HepG2 (cell line): ENCODE measurements around the gene TNFAIP8L2. TPM values are rescaled to one million over a fixed set of nuclear protein-coding genes. Genes with fewer than 3 reads are reported as not detected.
A peak's percentile ranks its signal among the peaks of the same experiment; 100 is the strongest.

ENCODE experiments used
- ETV6 ChIP-seq: sonication (generic); formaldehyde crosslinking; conservative IDR thresholded peaks from 2 replicates; pipeline ENCODE4 v1.4.0; 2020; ENCODE audit warnings: missing genetic modification reagents
- HNRNPUL1 ChIP-seq: fragments of 200-400 bp; formaldehyde crosslinking; IDR thresholded peaks from 2 replicates; pipeline ENCODE4 v1.6.1; 2017; ENCODE audit warnings: low read depth, mild to moderate bottlenecking, low read length, moderate library complexity
- MAFK ChIP-seq, 2 experiments: IDR thresholded peaks in 1 of 2; conservative IDR thresholded peaks in 1 of 2; 2 replicates each; pipeline ENCODE4 v1.6.1; 2011; ENCODE audit warnings: improper control_type of control experiment in 2 of 2, low read length in 2 of 2
- NFRKB ChIP-seq: fragments of 450-650 bp; IDR thresholded peaks from 2 replicates; pipeline ENCODE4 v1.6.1; 2017
- NR2F2 ChIP-seq: IDR thresholded peaks from 2 replicates; pipeline ENCODE4 v1.6.1; 2012; ENCODE audit warnings: low read depth, inconsistent platforms, borderline replicate concordance
- PHF20 ChIP-seq: sonication (generic); formaldehyde crosslinking; IDR thresholded peaks from 2 replicates; pipeline ENCODE4 v1.5.0; 2020; ENCODE audit warnings: mild to moderate bottlenecking, missing genetic modification reagents
- RORA ChIP-seq: sonication (generic); formaldehyde crosslinking; IDR thresholded peaks from 2 replicates; pipeline ENCODE4 v1.5.0; 2020; ENCODE audit warnings: mild to moderate bottlenecking, missing genetic modification reagents, moderate library complexity
- U2AF1 ChIP-seq: fragments of 200-400 bp; formaldehyde crosslinking; optimal IDR thresholded peaks from 2 replicates; pipeline ENCODE3; 2017; ENCODE audit warnings: mild to moderate bottlenecking, low read depth, low read length
- ZNF124 ChIP-seq: sonication (generic); formaldehyde crosslinking; IDR thresholded peaks from 2 replicates; pipeline ENCODE4 v1.4.0; 2020; ENCODE audit warnings: missing genetic modification reagents
- ZNF30 ChIP-seq: sonication (generic); formaldehyde crosslinking; IDR thresholded peaks from 2 replicates; pipeline ENCODE4 v1.5.0; 2020; ENCODE audit warnings: mild to moderate bottlenecking, missing genetic modification reagents
- ZNF530 ChIP-seq: sonication (generic); formaldehyde crosslinking; IDR thresholded peaks from 2 replicates; pipeline ENCODE4 v1.5.0; 2020; ENCODE audit warnings: low read depth, mild to moderate bottlenecking, missing genetic modification reagents
- polyA plus RNA-seq, 8 experiments: library from polyadenylated mRNA; depleted of rRNA in 3 of 8; stranded (reverse) in 7 of 8; unstranded in 1 of 8; fragments of >200 nt; fragmentation: Illumina TruSeq in 4 of 8; extraction: Trizol in 4 of 8; gene quantifications; 2 replicates each; pipeline versions ENCODE4 v1.2.1 to v1.2.3, GENCODE V29; 2011 to 2016; ENCODE audit warnings: low read depth in 4 of 8, missing spikeins in 1 of 8, mixed read lengths in 1 of 8; ENCODE audit not compliant: insufficient read depth in 1 of 8
- total RNA-seq, 5 experiments: library from RNA; depleted of rRNA; stranded (reverse); fragments of >200 nt; fragmentation: Illumina TruSeq; extraction: Trizol; gene quantifications; 2 replicates each; pipeline ENCODE4 v1.2.3, GENCODE V29; 2016; ENCODE audit warnings: low read depth in 1 of 5
- TF ChIP-seq, protein P1 (sequence below): sonication (generic); formaldehyde crosslinking; IDR thresholded peaks from 2 replicates; pipeline ENCODE4 v1.5.0; 2020; ENCODE audit warnings: mild to moderate bottlenecking, missing genetic modification reagents, borderline replicate concordance
- TF ChIP-seq, protein P2 (sequence below): sonication (generic); formaldehyde crosslinking; IDR thresholded peaks from 2 replicates; pipeline ENCODE4 v1.4.0; 2020; ENCODE audit warnings: missing genetic modification reagents
- TF ChIP-seq, protein P3 (sequence below): sonication (generic); formaldehyde crosslinking; IDR thresholded peaks from 2 replicates; pipeline ENCODE4 v1.5.0; 2020; ENCODE audit warnings: missing genetic modification reagents
- TF ChIP-seq, protein P4 (sequence below): sonication (generic); formaldehyde crosslinking; conservative IDR thresholded peaks from 2 replicates; pipeline ENCODE4 v1.8.0; 2022; ENCODE audit warnings: low read depth, missing genetic modification reagents
- TF ChIP-seq, protein P5 (sequence below): sonication (generic); formaldehyde crosslinking; IDR thresholded peaks from 2 replicates; pipeline ENCODE4 v1.5.1; 2020; ENCODE audit warnings: missing genetic modification reagents, mild to moderate bottlenecking, borderline replicate concordance

The TNFAIP8L2 gene
- total and polyA plus RNA-seq, 2 of the 13 experiments (the other 11 are each of a cell fraction or from before 2014, with no cell fraction given), result not detected

DNA sequence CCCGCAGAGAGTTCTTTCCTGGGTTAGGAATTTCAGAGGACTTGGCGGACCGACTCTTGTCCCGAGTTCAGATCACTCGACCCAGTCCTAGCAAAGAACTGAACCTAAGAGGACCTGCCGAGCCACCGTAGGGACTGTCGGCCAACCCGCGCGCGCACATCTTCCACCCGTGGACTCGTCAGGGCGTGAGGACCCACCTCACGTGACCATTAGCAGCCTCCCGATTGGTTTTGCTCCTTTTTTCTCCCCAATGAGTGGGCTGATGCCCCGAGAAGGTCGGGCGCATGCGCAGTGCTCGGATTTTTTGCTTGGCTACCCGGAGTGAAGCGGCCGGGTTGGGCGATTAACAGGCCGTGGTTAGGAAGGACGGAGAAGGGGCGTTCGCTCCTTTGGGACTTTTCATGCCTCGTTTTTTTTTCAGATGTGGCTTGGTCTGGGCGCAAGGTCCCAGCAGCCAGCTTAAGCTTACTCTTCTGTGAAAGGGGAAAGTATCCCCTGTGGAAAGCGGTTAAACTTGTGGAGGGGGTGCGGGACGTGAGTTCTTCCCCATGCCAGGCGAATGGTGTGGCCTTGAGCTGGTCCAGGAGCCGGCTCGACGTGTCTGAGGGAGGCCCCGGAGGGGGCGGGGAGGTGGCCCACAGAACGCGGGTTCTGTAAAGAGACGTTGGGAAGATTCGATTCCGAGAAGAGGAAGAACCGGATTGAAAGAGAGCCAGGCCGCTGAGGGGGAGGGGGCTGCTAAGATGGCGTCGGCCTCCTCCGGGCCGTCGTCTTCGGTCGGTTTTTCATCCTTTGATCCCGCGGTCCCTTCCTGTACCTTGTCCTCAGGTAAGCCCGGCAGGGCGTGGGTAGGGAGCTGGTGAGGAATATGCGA, 42.0 kb downstream of the TNFAIP8L2 start, which contains the start of gene PIP5K1A (continued):
- TF ChIP-seq, protein P1, sequence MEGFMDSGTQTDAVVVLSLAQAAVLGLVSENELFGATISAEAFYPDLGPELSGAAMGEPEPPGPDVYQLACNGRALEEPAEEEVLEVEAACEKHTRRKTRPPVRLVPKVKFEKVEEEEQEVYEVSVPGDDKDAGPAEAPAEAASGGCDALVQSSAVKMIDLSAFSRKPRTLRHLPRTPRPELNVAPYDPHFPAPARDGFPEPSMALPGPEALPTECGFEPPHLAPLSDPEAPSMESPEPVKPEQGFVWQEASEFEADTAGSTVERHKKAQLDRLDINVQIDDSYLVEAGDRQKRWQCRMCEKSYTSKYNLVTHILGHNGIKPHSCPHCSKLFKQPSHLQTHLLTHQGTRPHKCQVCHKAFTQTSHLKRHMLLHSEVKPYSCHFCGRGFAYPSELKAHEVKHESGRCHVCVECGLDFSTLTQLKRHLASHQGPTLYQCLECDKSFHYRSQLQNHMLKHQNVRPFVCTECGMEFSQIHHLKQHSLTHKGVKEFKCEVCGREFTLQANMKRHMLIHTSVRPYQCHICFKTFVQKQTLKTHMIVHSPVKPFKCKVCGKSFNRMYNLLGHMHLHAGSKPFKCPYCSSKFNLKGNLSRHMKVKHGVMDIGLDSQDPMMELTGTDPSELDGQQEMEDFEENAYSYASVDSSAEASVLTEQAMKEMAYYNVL (CRISPR knock-in tag), result no peak; the same call in 1 of the 2 replicates
- TF ChIP-seq, protein P2, sequence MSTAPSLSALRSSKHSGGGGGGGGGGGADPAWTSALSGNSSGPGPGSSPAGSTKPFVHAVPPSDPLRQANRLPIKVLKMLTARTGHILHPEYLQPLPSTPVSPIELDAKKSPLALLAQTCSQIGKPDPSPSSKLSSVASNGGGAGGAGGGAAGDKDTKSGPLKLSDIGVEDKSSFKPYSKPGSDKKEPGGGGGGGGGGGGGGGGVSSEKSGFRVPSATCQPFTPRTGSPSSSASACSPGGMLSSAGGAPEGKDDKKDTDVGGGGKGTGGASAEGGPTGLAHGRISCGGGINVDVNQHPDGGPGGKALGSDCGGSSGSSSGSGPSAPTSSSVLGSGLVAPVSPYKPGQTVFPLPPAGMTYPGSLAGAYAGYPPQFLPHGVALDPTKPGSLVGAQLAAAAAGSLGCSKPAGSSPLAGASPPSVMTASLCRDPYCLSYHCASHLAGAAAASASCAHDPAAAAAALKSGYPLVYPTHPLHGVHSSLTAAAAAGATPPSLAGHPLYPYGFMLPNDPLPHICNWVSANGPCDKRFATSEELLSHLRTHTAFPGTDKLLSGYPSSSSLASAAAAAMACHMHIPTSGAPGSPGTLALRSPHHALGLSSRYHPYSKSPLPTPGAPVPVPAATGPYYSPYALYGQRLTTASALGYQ (CRISPR knock-in tag), result no peak
- no peak; the same call in 1 of the 2 replicates for TF ChIP-seq ZNF124 (CRISPR knock-in tag)
- peak; percentile 62 for TF ChIP-seq PHF20 (CRISPR knock-in tag)
- no peak for TF ChIP-seq U2AF1
- TF ChIP-seq RORA (CRISPR knock-in tag), result no peak
- no peak for TF ChIP-seq ZNF30
- TF ChIP-seq, protein P3, sequence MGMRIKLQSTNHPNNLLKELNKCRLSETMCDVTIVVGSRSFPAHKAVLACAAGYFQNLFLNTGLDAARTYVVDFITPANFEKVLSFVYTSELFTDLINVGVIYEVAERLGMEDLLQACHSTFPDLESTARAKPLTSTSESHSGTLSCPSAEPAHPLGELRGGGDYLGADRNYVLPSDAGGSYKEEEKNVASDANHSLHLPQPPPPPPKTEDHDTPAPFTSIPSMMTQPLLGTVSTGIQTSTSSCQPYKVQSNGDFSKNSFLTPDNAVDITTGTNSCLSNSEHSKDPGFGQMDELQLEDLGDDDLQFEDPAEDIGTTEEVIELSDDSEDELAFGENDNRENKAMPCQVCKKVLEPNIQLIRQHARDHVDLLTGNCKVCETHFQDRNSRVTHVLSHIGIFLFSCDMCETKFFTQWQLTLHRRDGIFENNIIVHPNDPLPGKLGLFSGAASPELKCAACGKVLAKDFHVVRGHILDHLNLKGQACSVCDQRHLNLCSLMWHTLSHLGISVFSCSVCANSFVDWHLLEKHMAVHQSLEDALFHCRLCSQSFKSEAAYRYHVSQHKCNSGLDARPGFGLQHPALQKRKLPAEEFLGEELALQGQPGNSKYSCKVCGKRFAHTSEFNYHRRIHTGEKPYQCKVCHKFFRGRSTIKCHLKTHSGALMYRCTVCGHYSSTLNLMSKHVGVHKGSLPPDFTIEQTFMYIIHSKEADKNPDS (CRISPR knock-in tag), result no peak
- no peak for TF ChIP-seq NFRKB
- TF ChIP-seq MAFK (conservative IDR thresholded peaks at IDR 0.05 in 1 of 2, IDR thresholded peaks at IDR 0.05 in 1 of 2; ENCODE audit: low read length in 2 of 2), result no peak
- no peak for TF ChIP-seq NR2F2
- no peak; the same call in 1 of the 2 replicates for TF ChIP-seq ETV6 (CRISPR knock-in tag)
- TF ChIP-seq, protein P4, sequence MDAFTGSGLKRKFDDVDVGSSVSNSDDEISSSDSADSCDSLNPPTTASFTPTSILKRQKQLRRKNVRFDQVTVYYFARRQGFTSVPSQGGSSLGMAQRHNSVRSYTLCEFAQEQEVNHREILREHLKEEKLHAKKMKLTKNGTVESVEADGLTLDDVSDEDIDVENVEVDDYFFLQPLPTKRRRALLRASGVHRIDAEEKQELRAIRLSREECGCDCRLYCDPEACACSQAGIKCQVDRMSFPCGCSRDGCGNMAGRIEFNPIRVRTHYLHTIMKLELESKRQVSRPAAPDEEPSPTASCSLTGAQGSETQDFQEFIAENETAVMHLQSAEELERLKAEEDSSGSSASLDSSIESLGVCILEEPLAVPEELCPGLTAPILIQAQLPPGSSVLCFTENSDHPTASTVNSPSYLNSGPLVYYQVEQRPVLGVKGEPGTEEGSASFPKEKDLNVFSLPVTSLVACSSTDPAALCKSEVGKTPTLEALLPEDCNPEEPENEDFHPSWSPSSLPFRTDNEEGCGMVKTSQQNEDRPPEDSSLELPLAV (CRISPR knock-in tag), result no peak
- TF ChIP-seq ZNF530 (CRISPR knock-in tag), result no peak
- TF ChIP-seq, protein P5, sequence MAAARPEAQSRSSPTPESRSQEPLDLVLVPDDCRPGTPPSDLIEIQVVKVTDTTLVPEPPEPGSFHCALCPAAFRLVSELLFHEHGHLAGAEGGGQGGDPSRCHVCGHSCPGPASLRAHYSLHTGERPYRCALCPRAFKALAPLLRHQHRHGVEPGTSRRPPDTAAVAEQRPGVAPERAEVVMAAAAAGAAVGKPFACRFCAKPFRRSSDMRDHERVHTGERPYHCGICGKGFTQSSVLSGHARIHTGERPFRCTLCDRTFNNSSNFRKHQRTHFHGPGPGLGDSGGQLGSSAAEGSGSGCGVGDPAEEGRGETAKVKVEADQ (CRISPR knock-in tag), result no peak; the same call in 1 of the 2 replicates
- TF ChIP-seq HNRNPUL1, result no peak
